GM18498 (cell line): ENCODE measurements around the gene CAMK1D.

ENCODE experiments used
- ATAC-seq: cut with Tn5 transposase; IDR thresholded peaks from one replicate; pipeline ENCODE4 v1.9.1; 2021; ENCODE audit warnings: mild to moderate bottlenecking, moderate library complexity; ENCODE audit not compliant: unreplicated experiment

CAMK1D gene

GRCh38 chr10:12642036-12642435 lies 292.7 kb downstream of the CAMK1D start:
- ATAC-seq = no peak

GRCh38 chr10:12643279-12643678 lies 293.9 kb downstream of the CAMK1D start:
- ATAC-seq = no peak

GRCh38 chr10:12644380-12645144 lies 295.2 kb downstream of the CAMK1D start:
- no peak for ATAC-seq

- no peak for ATAC-seq
These were observed 296.1 kb downstream of the CAMK1D start for GRCh38 chr10:12645449-12645848.

- no peak for ATAC-seq
These were observed 299.8 kb downstream of the CAMK1D start for GRCh38 chr10:12649012-12649584.

- ATAC-seq = no peak
These were observed 300.8 kb downstream of the CAMK1D start for GRCh38 chr10:12650122-12650521.

- no peak for ATAC-seq
These were observed 301.4 kb downstream of the CAMK1D start for GRCh38 chr10:12650538-12651298.

- ATAC-seq = no peak
These were observed 306.6 kb downstream of the CAMK1D start for GRCh38 chr10:12655940-12656339.

- ATAC-seq = no peak
These were observed 307.3 kb downstream of the CAMK1D start for GRCh38 chr10:12656518-12657142.

- no peak for ATAC-seq
These were observed 308.1 kb downstream of the CAMK1D start for GRCh38 chr10:12657489-12657888.

GRCh38 chr10:12658526-12658925 lies 309.2 kb downstream of the CAMK1D start:
- no peak for ATAC-seq

- ATAC-seq = no peak
These were observed 310.4 kb downstream of the CAMK1D start for GRCh38 chr10:12659706-12660105.

GRCh38 chr10:12660812-12661211 lies 311.5 kb downstream of the CAMK1D start:
- no peak for ATAC-seq

GRCh38 chr10:12661671-12662070 lies 312.3 kb downstream of the CAMK1D start:
- ATAC-seq = no peak

GRCh38 chr10:12663863-12664262 lies 314.5 kb downstream of the CAMK1D start:
- no peak for ATAC-seq

GRCh38 chr10:12665501-12665900 lies 316.2 kb downstream of the CAMK1D start:
- ATAC-seq = no peak

GRCh38 chr10:12667052-12667451 lies 317.7 kb downstream of the CAMK1D start:
- no peak for ATAC-seq

GRCh38 chr10:12668634-12669033 lies 319.3 kb downstream of the CAMK1D start:
- no peak for ATAC-seq

- ATAC-seq = no peak
These were observed 320.7 kb downstream of the CAMK1D start for GRCh38 chr10:12670004-12670403.

GRCh38 chr10:12675186-12675585 lies 325.8 kb downstream of the CAMK1D start:
- ATAC-seq = no peak

- no peak for ATAC-seq
These were observed 330.3 kb downstream of the CAMK1D start for GRCh38 chr10:12679636-12680035.
